Endothelial cell of umbilical vein (primary cell): ENCODE measurements around the gene ADGRE1. TPM values are rescaled to one million over a fixed set of nuclear protein-coding genes. Genes with fewer than 3 reads are reported as not detected.

Experiments used
- BruUV-seq: library from RNA; stranded (reverse); fragments of 400-500 nt; replicated peaks from 2 replicates; lab custom pipeline; 2021; lab: Mats Ljungman, UMichigan
- CTCF ChIA-PET: fragments of 300-600, 350-600 bp; sonication (Branson Sonifier 250); formaldehyde crosslinking; loops from one replicate; lab custom pipeline; 2021; ENCODE audit warnings: antibody characterized with exemption, inconsistent platforms; lab: Charles Lee
- POLR2A ChIA-PET: fragments of 300-600, 350-600 bp; sonication (Branson Sonifier 250); formaldehyde crosslinking; loops from one replicate; lab custom pipeline; 2021; ENCODE audit warnings: antibody characterized with exemption, inconsistent platforms; lab: Charles Lee
- DNase-seq: peaks from one replicate; pipeline ENCODE4 v3.0.0-alpha.2; 2011; ENCODE audit warnings: low read depth, low spot score
- FAIRE-seq: peaks from 2 replicates; lab custom pipeline; 2011; peaks lifted over from hg19 to GRCh38; lab: Jason Lieb, UNC
- H2AFZ ChIP-seq: 2 replicates; pipeline ENCODE4 v1.6.0; 2012; ENCODE audit warnings: low read depth, low read length, control low read depth, inconsistent platforms
- H3K27ac ChIP-seq: 2 replicates; pipeline ENCODE4 v1.5.1; 2011; ENCODE audit warnings: low read depth, mild to moderate bottlenecking, control low read depth, low read length, moderate library complexity; ENCODE audit not compliant: insufficient read depth
- H3K27me3 ChIP-seq, 2 experiments: 2 replicates each; pipeline versions ENCODE4 v1.6.0 to v1.6.1; 2011; ENCODE audit warnings: low read length in 2 of 2, mixed read lengths in 1 of 2; ENCODE audit not compliant: control insufficient read depth in 2 of 2, insufficient read depth in 2 of 2
- H3K36me3 ChIP-seq, 2 experiments: 2 replicates in 1 of 2; 3 replicates in 1 of 2; pipeline ENCODE4 v1.5.1; 2011; ENCODE audit warnings: low read length in 2 of 2, mild to moderate bottlenecking in 1 of 2, moderate library complexity in 1 of 2; ENCODE audit not compliant: control insufficient read depth in 2 of 2, insufficient read depth in 2 of 2; ENCODE audit errors: extremely low read depth in 1 of 2
- H3K4me1 ChIP-seq: 3 replicates; pipeline ENCODE4 v1.5.1; 2011; ENCODE audit warnings: mild to moderate bottlenecking, low read length; ENCODE audit not compliant: control insufficient read depth, insufficient read depth; ENCODE audit errors: extremely low read depth
- H3K4me2 ChIP-seq: 2 replicates; pipeline ENCODE4 v1.6.1; 2011; ENCODE audit warnings: low read length, control low read depth, mixed read lengths; ENCODE audit not compliant: insufficient read depth
- H3K4me3 ChIP-seq, 3 experiments: fragments of 200-600 bp in 1 of 3; sonication (generic), shearing (Covaris generic) in 1 of 3; replicated peaks in 1 of 3; 2 replicates each; pipeline ENCODE4 v1.5.1; 2011 to 2016; ENCODE audit warnings: control low read depth in 3 of 3, low read length in 3 of 3, mild to moderate bottlenecking in 2 of 3, inconsistent platforms in 1 of 3, low read depth in 1 of 3, moderate library complexity in 1 of 3; ENCODE audit not compliant: insufficient read depth in 1 of 3
- H3K79me2 ChIP-seq: 2 replicates; pipeline ENCODE4 v1.6.0; 2012; ENCODE audit warnings: low read length, inconsistent platforms; ENCODE audit not compliant: control insufficient read depth, insufficient read depth
- H3K9ac ChIP-seq: replicated peaks from 2 replicates; pipeline ENCODE3; 2011; ENCODE audit warnings: low read length, control low read depth; ENCODE audit not compliant: insufficient read depth; ENCODE audit errors: extremely low read depth
- H3K9me1 ChIP-seq: replicated peaks from 3 replicates; pipeline ENCODE4 v1.6.0; 2011; ENCODE audit warnings: mild to moderate bottlenecking, low read length; ENCODE audit not compliant: control insufficient read depth, insufficient read depth; ENCODE audit errors: extremely low read depth
- H3K9me3 ChIP-seq: replicated peaks from 2 replicates; pipeline ENCODE4 v1.5.1; 2012; ENCODE audit warnings: low read length, inconsistent platforms; ENCODE audit not compliant: control insufficient read depth, insufficient read depth
- H4K20me1 ChIP-seq: replicated peaks from 2 replicates; pipeline ENCODE3; 2011; ENCODE audit warnings: mild to moderate bottlenecking, low read length; ENCODE audit not compliant: control insufficient read depth, insufficient read depth; ENCODE audit errors: extremely low read depth
- CTCF ChIP-seq, 2 donors: IDR thresholded peaks; 1 replicate in 1 of 2; 2 replicates in 1 of 2; pipeline ENCODE4 v1.5.1; 2011; ENCODE audit warnings: low read length in 2 of 2, mild to moderate bottlenecking in 2 of 2, moderate library complexity in 2 of 2, control low read depth in 1 of 2, inconsistent platforms in 1 of 2, low read depth in 1 of 2; ENCODE audit not compliant: insufficient read depth in 1 of 2; ENCODE audit errors: extremely low read depth in 1 of 2
- EZH2 ChIP-seq: IDR thresholded peaks from 2 replicates; pipeline ENCODE4 v1.6.1; 2012; ENCODE audit warnings: borderline replicate concordance, low read depth, mild to moderate bottlenecking, moderate library complexity, low read length, inconsistent platforms; ENCODE audit not compliant: severe bottlenecking
- FOS ChIP-seq: IDR thresholded peaks from 2 replicates; pipeline ENCODE4 v1.6.1; 2011; ENCODE audit warnings: mild to moderate bottlenecking, low read length, moderate library complexity, borderline replicate concordance; ENCODE audit not compliant: insufficient read depth
- GATA2 ChIP-seq: IDR thresholded peaks from 2 replicates; pipeline ENCODE4 v1.7.0; 2011; ENCODE audit warnings: low read depth, mild to moderate bottlenecking, moderate library complexity, mixed read lengths, low read length; ENCODE audit not compliant: insufficient read length, insufficient read depth
- JUN ChIP-seq: IDR thresholded peaks from 2 replicates; pipeline ENCODE4 v1.6.1; 2011; ENCODE audit warnings: borderline replicate concordance, low read depth; ENCODE audit not compliant: insufficient read length, insufficient read depth
- MAX ChIP-seq: IDR thresholded peaks from 2 replicates; pipeline ENCODE4 v1.6.1; 2011; ENCODE audit not compliant: insufficient read depth, insufficient read length
- MYC ChIP-seq: IDR thresholded peaks from one replicate; pipeline ENCODE4 v1.6.1; 2011; ENCODE audit warnings: mild to moderate bottlenecking, low read depth, low read length
- POLR2A ChIP-seq: IDR thresholded peaks from 2 replicates; pipeline ENCODE4 v1.6.1; 2012; ENCODE audit warnings: low read depth, mild to moderate bottlenecking, control low read depth, low read length
- POLR2AphosphoS5 ChIP-seq: IDR thresholded peaks from 2 replicates; pipeline ENCODE4 v1.6.1; 2012; ENCODE audit warnings: low read depth, mild to moderate bottlenecking, control low read depth, low read length, moderate library complexity; ENCODE audit not compliant: insufficient read depth
- dilution Hi-C: fragments of 300-500 bp; cut with MboI; formaldehyde crosslinking; loops from one replicate; pipeline ENCODE4 v1.15.0; 2019; ENCODE audit warnings: low sequenced_read_pairs; ENCODE audit not compliant: extremely low pct_ligation_motif_present
- intact Hi-C: fragments of 100-400 bp; cut with micrococcal nuclease; formaldehyde crosslinking; loops from one replicate; pipeline ENCODE4 v1.10.0; 2022
- polyA plus RNA-seq, 4 experiments: library from polyadenylated mRNA; depleted of rRNA in 3 of 4; stranded (reverse) in 3 of 4; unstranded in 1 of 4; fragments of >200 nt; gene quantifications; 2 replicates each; pipeline versions ENCODE4 v1.2.1 to v1.2.3, GENCODE V29; 2011 to 2012; ENCODE audit warnings: missing spikeins in 1 of 4
- total RNA-seq: library from RNA; stranded (reverse); gene quantifications from 2 replicates; pipeline ENCODE4 v1.2.3, GENCODE V29; 2021

Gene ADGRE1
- total and polyA plus RNA-seq, 2 donors (not counting 3 experiments of a cell fraction or from before 2014, with no cell fraction given) = not detected

GRCh38 chr19:6865849-6866248, 21.5 kb upstream of the ADGRE1 start:
- no peaks in the 10 kb centered on the region for H4K20me1 ChIP-seq
- H3K9me1 ChIP-seq = no peaks in the 10 kb centered on the region
- no peak overlapping the region for H2AFZ ChIP-seq
- no peak overlapping the region for H3K27ac ChIP-seq
- dilution Hi-C loops = no loop called here
- H3K9me3 ChIP-seq = no peaks in the 10 kb centered on the region
- no peak overlapping the region for H3K4me3 ChIP-seq
- intact Hi-C loops = no loop called here
- TF ChIP-seq MAX = no peak
- H3K9ac ChIP-seq = no peak overlapping the region
- H3K36me3 ChIP-seq = no peaks in the 10 kb centered on the region
- H3K4me1 ChIP-seq = no peaks in the 10 kb centered on the region
- FAIRE-seq (no peak), DNase-seq (no peak)
- no peaks in the 10 kb centered on the region for H3K27me3 ChIP-seq
- H3K79me2 ChIP-seq = no peaks in the 10 kb centered on the region
- H3K4me2 ChIP-seq = no peak overlapping the region
- BruUV-seq = no TSS peak
- ChIA-PET CTCF (interaction anchor here (1.5 kb wide), 1 partner anchor 349 kb away, joined by 3 read pairs; no protein-coding TSS in a partner anchor), POLR2A (no interaction called here)

- Histone ChIP-seq H2AFZ (no peak overlapping the region), H3K36me3 (no peaks in the 10 kb centered on the region), H3K9me3 (no peaks in the 10 kb centered on the region), H3K4me2 (no peak overlapping the region), H3K79me2 (no peaks in the 10 kb centered on the region), H3K4me3 (no peak overlapping the region), H3K4me1 (no peaks in the 10 kb centered on the region), H4K20me1 (no peaks in the 10 kb centered on the region), H3K9ac (no peak overlapping the region), H3K27ac (no peak overlapping the region), H3K27me3 (no peaks in the 10 kb centered on the region), H3K9me1 (no peaks in the 10 kb centered on the region)
- DNase-seq = no peak
- POLR2A ChIA-PET = no interaction called here
- dilution Hi-C loops = no loop called here
- CTCF ChIA-PET = interaction anchor here (1.5 kb wide), 1 partner anchor 350 kb away, joined by 3 read pairs; no protein-coding TSS in a partner anchor
- FAIRE-seq = no peak
- TF ChIP-seq FOS (no peak), GATA2 (no peak), EZH2 (no peak), JUN (no peak), MAX (no peak), MYC (no peak), POLR2AphosphoS5 (no peak), POLR2A (no peak), CTCF (IDR thresholded peaks at IDR 0.05; ENCODE audit: extremely low read depth in 1 of 2, insufficient read depth in 1 of 2, low read depth in 1 of 2, low read length in 2 of 2) (no peak)
- no TSS peak for BruUV-seq
- intact Hi-C loops = no loop called here
Observed at GRCh38 chr19:6866741-6867151, 20.6 kb upstream of the ADGRE1 start.
